Gastroesophageal sphincter (tissue), 3 donors: Measurements from ENCODE around the gene STXBP6.

Source experiments
- POLR2A ChIP-seq, 2 donors: fragments of 450-650 bp; IDR thresholded peaks; one replicate each; pipeline ENCODE4 v1.6.1; 2017; ENCODE audit warnings: antibody characterized with exemption in 2 of 2, mild to moderate bottlenecking in 2 of 2, moderate library complexity in 1 of 2
- POLR2AphosphoS5 ChIP-seq: sonication (generic); formaldehyde crosslinking; IDR thresholded peaks from one replicate; pipeline ENCODE4 v1.6.1; 2017; ENCODE audit warnings: antibody characterized with exemption
- TF ChIP-seq, protein P1 (sequence below), 4 experiments: fragments of 200-600 bp in 2 of 4; fragments of 450-650 bp in 2 of 4; sonication (generic) in 1 of 4; IDR thresholded peaks; one replicate each; pipeline ENCODE4 v1.5.1; 2017 to 2019; ENCODE audit warnings: antibody characterized with exemption in 4 of 4, mild to moderate bottlenecking in 2 of 4, moderate library complexity in 2 of 4

DNA sequence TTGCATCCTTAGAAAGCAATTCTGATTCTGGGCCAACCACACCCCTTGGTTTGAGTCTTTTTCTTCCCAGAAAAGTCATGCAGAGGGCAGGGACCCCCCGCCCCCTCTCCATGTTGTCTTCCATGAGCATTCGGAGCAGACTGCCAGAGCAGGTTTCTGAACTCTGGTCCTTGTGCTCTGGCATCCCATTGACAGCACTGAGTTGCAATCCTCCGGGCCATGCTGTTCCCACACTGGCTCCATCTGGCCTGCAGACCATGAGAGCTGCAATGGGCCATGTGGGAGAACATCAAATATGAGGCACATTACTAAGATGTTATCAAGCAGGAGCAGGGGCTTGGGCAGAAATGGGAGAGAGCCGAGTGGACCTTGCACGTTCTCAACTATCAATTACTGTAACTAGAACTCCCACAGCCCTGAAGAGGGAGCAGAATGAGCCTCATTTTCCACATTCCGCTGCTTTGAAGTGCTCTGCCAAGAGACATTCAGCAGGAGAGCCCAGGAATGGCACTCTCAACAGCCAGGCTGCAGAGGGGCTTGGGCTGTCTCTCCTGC, 157.4 kb downstream of the STXBP6 start:
- TF ChIP-seq POLR2A (IDR thresholded peaks at IDR 0.05) (no peak), POLR2AphosphoS5 (no peak)
- TF ChIP-seq, protein P1, sequence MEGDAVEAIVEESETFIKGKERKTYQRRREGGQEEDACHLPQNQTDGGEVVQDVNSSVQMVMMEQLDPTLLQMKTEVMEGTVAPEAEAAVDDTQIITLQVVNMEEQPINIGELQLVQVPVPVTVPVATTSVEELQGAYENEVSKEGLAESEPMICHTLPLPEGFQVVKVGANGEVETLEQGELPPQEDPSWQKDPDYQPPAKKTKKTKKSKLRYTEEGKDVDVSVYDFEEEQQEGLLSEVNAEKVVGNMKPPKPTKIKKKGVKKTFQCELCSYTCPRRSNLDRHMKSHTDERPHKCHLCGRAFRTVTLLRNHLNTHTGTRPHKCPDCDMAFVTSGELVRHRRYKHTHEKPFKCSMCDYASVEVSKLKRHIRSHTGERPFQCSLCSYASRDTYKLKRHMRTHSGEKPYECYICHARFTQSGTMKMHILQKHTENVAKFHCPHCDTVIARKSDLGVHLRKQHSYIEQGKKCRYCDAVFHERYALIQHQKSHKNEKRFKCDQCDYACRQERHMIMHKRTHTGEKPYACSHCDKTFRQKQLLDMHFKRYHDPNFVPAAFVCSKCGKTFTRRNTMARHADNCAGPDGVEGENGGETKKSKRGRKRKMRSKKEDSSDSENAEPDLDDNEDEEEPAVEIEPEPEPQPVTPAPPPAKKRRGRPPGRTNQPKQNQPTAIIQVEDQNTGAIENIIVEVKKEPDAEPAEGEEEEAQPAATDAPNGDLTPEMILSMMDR (IDR thresholded peaks at IDR 0.05): no peak
